ENCODE results near the gene SESN1.
A peak's percentile ranks its signal among the peaks of the same experiment; 100 is the strongest.

Gene SESN1

DNA sequence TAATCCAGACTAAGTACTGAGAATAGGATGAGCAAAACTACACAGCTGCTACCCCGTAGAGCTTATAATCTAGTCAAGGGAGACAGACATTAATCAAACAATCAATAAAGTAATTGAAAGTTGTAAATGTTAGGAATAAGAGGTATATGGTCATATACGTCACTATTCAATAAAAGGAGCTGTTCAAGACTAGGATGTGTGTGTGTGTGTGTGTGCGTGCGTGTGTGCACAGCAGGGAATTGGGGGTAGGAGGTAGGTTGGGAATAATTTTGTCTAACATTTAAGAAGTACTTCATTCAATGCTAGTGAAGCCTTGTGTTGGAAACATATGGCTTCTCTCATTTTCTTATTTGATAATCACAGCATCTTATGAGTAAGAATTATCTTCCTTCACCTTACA, 41.8 kb downstream of the SESN1 start:
- no peaks in the 10 kb centered on the region for H3K27me3 ChIP-seq (ENCODE audit: insufficient read depth, low read depth, severe bottlenecking)
- DNase-seq = no peak
- TF ChIP-seq, protein P1, sequence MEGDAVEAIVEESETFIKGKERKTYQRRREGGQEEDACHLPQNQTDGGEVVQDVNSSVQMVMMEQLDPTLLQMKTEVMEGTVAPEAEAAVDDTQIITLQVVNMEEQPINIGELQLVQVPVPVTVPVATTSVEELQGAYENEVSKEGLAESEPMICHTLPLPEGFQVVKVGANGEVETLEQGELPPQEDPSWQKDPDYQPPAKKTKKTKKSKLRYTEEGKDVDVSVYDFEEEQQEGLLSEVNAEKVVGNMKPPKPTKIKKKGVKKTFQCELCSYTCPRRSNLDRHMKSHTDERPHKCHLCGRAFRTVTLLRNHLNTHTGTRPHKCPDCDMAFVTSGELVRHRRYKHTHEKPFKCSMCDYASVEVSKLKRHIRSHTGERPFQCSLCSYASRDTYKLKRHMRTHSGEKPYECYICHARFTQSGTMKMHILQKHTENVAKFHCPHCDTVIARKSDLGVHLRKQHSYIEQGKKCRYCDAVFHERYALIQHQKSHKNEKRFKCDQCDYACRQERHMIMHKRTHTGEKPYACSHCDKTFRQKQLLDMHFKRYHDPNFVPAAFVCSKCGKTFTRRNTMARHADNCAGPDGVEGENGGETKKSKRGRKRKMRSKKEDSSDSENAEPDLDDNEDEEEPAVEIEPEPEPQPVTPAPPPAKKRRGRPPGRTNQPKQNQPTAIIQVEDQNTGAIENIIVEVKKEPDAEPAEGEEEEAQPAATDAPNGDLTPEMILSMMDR (IDR thresholded peaks at IDR 0.05; ENCODE audit: low read depth, low read length) = no peak
- H3K4me3 ChIP-seq (ENCODE audit: low read depth, low read length) = no peak overlapping the region
- H3K9me3 ChIP-seq (ENCODE audit: severe bottlenecking) = no peaks in the 10 kb centered on the region
- H3K36me3 ChIP-seq = no peaks in the 10 kb centered on the region
- H3K27ac ChIP-seq = peak overlapping the region; percentile 59

DNA sequence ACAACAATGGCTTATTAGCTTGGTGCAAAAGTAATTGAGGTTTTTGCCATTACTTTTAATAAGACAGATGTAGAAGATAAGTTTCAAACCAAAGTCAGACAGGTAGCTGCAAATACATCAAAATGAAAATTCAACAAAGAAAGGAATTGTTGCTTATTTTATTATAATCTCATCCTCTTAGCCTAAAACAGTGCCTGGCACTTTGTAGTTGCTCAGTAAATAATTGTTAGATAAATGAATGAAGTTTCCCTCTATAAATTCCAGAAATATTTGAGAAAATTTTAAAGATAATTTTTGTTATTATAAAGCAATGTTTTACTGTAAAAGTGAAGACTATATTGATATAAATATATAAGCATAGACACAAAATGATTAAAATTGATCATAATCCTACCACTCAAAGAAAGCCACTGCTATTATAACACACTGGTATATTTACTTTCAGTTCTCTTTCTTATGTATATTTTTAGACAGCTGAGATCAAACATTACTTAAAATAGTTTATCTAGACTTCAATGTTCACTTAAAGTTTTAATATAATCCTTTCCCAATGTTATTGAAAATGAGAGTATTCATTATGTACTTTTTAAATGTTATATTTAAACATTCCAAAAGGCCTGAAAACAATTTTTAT, 42.5 kb downstream of the SESN1 start:
- Histone ChIP-seq H3K27ac (peak overlapping the region; percentile 59; the same call in 1 of the 2 replicates), H3K9me3 (ENCODE audit: severe bottlenecking) (no peaks in the 10 kb centered on the region), H3K36me3 (no peaks in the 10 kb centered on the region), H3K4me3 (ENCODE audit: low read depth, low read length) (no peak overlapping the region), H3K27me3 (ENCODE audit: insufficient read depth, low read depth, severe bottlenecking) (no peaks in the 10 kb centered on the region)
- no peak for DNase-seq
- TF ChIP-seq, protein P1 (IDR thresholded peaks at IDR 0.05; ENCODE audit: low read depth, low read length) = no peak

DNA sequence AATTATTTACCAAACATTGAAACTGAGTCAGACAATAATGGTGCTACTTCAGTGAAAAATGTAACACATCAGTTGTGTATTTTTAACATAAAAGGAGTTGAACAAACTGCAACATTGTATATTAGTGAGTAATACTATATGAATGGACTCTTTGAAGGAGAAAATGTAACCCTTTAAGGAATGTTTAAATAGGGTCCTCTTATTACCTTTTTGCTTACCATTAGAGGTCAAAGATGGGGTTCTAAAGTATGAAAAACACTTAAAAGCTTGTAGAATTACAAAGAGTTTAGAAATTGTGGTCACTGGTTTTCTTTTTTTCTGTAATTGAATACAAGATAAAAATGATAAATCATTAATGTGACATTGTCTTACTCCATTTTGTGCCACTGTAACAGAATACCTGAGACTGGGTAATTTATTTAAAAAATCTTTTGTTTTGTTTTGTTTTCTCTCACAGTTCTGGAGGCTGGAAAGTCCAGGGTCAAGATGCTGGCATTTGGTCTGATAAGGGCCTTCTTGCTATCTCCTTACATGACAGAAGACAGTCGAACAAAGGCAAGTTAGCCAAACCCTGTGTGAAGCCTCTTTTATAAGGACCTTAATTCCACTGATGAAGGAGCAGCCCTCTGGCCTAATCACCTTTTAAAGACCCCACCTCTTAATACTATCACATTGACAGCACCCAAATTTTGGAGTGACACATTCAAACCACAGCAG, 43.2 kb downstream of the SESN1 start:
- no peaks in the 10 kb centered on the region for H3K9me3 ChIP-seq (ENCODE audit: severe bottlenecking)
- H3K4me3 ChIP-seq (ENCODE audit: low read depth, low read length) = no peak overlapping the region
- TF ChIP-seq, protein P1 (IDR thresholded peaks at IDR 0.05; ENCODE audit: low read depth, low read length) = no peak
- DNase-seq = no peak
- no peaks in the 10 kb centered on the region for H3K36me3 ChIP-seq
- no peaks in the 10 kb centered on the region for H3K27me3 ChIP-seq (ENCODE audit: insufficient read depth, low read depth, severe bottlenecking)
- H3K27ac ChIP-seq = no peak overlapping the region; the same call in 1 of the 2 replicates

DNA sequence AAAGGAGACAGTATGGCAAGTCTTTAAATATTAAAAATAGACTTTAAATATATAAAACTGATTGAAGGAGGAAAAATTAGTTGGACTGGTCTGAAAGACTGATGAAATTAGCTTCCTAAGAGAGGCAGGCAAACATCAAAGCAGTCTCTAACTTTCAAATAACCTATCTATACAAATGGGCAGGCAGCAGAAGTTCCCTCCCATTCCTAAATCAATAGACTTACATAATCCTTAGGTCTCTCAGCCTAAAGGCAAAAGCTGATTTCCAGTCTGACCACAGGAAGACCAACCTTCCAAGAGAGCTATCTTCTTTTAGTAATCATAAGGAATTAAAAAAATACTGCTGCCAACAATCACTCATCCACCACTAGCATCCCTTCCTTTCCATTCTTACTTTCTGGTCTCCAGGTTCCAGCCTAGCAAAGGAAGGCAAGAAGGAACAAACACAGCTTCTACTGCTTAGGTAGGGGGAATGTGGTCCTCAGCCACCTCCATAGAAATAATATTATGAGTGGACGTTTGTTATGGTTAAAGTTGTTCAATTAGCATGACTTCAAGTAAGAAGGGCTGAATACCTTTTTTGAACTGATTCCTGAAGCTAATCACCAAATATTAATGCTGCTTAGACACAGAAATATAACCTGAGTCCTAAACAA, 44.1 kb downstream of the SESN1 start:
- DNase-seq = no peak

DNA sequence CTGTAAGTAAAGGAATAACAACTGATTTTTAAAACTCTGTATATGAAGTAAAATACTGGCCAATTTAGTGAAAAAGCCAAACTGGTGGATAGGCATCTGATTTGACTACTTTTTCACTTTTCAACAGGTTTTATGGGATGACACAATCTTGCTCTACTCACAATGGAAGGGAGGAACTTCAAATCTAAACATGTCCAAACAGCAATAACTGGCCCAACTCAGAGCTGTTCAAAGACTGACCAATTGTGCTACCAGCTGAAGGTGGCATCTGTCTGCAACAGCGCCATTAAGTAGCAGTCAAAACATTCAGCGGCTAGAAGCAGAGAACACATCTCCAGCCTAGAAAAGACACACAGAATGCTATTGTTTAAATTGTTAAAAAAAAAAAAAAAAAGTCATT, 44.6 kb downstream of the SESN1 start:
- no peak overlapping the region for H3K4me3 ChIP-seq (ENCODE audit: low read depth, low read length)
- H3K36me3 ChIP-seq = no peaks in the 10 kb centered on the region
- DNase-seq = no peak
- H3K27ac ChIP-seq = peak overlapping the region; percentile 38; the same call in 1 of the 2 replicates
- TF ChIP-seq, protein P1 (IDR thresholded peaks at IDR 0.05; ENCODE audit: low read depth, low read length) = no peak
- H3K9me3 ChIP-seq (ENCODE audit: severe bottlenecking) = no peaks in the 10 kb centered on the region
- H3K27me3 ChIP-seq (ENCODE audit: insufficient read depth, low read depth, severe bottlenecking) = no peaks in the 10 kb centered on the region

More for the DNA sequence above, 44.1 kb downstream of the SESN1 start:
- no peak overlapping the region for H3K4me3 ChIP-seq (ENCODE audit: low read depth, low read length)
- H3K9me3 ChIP-seq (ENCODE audit: severe bottlenecking) = no peaks in the 10 kb centered on the region
- TF ChIP-seq, protein P1 (IDR thresholded peaks at IDR 0.05; ENCODE audit: low read depth, low read length) = no peak
- H3K27me3 ChIP-seq (ENCODE audit: insufficient read depth, low read depth, severe bottlenecking) = no peaks in the 10 kb centered on the region
- H3K27ac ChIP-seq = peak overlapping the region; percentile 38
- no peaks in the 10 kb centered on the region for H3K36me3 ChIP-seq

All from WERI-Rb-1 (cell line).